ENCODE results near the gene CRYGN. TPM values are rescaled to one million over a fixed set of nuclear protein-coding genes. Genes with fewer than 3 reads are reported as not detected.

CRYGN gene
- total RNA-seq, 1 donor from 2014 or later, result 0.16 TPM

DNA sequence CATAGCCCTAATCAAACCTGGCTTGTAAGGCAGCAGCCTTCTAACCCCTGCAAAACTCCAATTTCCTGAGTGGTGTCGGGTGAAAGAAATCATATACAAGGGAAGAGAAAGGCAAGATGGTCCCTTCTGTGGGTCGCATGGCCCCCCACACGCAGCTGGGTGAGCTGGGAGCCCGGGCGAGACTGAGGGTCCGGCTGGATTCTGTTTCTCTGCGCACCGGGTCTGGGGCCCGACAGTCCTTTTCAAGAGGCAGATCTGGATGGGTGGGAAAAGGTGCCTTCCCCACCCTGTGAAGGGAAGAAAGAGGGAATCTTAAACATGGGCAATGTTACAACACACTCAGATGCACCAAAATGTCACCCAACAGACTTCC lies 48.6 kb downstream of the CRYGN start:
- H3K27me3 Mint-ChIP-seq (ENCODE audit: low read depth), result peaks cover 2% of the 10 kb centered on the region
- no peaks in the 10 kb centered on the region for H3K36me3 Mint-ChIP-seq (ENCODE audit: low read depth)
- no peak overlapping the region for H3K27ac Mint-ChIP-seq (ENCODE audit: unreplicated experiment)
- no peaks in the 10 kb centered on the region for H3K9me3 Mint-ChIP-seq
- no peak overlapping the region for H3K4me3 Mint-ChIP-seq
- H3K4me1 Mint-ChIP-seq, result no peaks in the 10 kb centered on the region
- TF ChIP-seq, protein P1, sequence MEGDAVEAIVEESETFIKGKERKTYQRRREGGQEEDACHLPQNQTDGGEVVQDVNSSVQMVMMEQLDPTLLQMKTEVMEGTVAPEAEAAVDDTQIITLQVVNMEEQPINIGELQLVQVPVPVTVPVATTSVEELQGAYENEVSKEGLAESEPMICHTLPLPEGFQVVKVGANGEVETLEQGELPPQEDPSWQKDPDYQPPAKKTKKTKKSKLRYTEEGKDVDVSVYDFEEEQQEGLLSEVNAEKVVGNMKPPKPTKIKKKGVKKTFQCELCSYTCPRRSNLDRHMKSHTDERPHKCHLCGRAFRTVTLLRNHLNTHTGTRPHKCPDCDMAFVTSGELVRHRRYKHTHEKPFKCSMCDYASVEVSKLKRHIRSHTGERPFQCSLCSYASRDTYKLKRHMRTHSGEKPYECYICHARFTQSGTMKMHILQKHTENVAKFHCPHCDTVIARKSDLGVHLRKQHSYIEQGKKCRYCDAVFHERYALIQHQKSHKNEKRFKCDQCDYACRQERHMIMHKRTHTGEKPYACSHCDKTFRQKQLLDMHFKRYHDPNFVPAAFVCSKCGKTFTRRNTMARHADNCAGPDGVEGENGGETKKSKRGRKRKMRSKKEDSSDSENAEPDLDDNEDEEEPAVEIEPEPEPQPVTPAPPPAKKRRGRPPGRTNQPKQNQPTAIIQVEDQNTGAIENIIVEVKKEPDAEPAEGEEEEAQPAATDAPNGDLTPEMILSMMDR (conservative IDR thresholded peaks at IDR 0.05), result no peak
- DNase-seq (ENCODE audit: low read depth, low spot score), result no peak

DNA sequence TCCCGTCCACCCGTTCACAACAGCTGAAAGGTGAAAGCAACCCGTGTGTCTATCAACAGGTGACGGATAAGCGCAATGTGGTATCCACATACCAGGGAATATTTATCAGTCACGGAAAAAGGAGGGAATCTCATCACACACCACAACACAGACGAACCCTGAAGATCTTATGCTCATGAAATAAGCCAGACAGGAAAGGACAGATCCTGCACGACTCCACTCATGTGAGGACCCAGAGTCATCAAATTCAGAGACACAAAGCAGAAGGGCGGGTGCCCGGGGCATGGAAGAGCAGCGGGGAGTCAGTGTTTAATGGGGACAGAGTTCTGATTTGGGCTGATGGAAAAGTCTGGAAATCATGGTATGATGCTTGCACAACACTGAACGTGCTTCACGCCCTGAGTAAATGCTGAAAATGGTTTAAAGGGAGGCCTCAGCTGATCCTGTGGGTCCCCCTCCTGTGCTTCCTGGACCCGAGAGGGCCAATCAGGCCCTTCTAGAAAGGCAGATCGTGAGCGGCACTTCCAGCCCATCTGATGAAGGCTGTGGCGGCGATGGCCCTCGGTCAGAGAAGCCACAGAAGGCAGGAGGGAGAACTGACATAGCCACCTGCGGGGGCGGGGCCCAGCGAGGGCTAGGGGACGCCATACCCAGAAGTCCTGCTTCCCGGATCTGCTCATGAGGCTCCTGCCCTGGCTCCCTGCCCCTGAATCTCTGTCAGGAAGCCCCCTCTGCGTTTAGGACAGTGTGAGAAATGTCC lies 49.2 kb downstream of the CRYGN start:
- peaks cover 2% of the 10 kb centered on the region for H3K27me3 Mint-ChIP-seq (ENCODE audit: low read depth)
- H3K36me3 Mint-ChIP-seq (ENCODE audit: low read depth), result no peaks in the 10 kb centered on the region
- H3K9me3 Mint-ChIP-seq, result no peaks in the 10 kb centered on the region
- DNase-seq (ENCODE audit: low read depth, low spot score), result no peak
- H3K4me3 Mint-ChIP-seq, result no peak overlapping the region
- TF ChIP-seq, protein P1 (conservative IDR thresholded peaks at IDR 0.05), result no peak
- no peak overlapping the region for H3K27ac Mint-ChIP-seq (ENCODE audit: unreplicated experiment)
- H3K4me1 Mint-ChIP-seq, result no peaks in the 10 kb centered on the region

DNA sequence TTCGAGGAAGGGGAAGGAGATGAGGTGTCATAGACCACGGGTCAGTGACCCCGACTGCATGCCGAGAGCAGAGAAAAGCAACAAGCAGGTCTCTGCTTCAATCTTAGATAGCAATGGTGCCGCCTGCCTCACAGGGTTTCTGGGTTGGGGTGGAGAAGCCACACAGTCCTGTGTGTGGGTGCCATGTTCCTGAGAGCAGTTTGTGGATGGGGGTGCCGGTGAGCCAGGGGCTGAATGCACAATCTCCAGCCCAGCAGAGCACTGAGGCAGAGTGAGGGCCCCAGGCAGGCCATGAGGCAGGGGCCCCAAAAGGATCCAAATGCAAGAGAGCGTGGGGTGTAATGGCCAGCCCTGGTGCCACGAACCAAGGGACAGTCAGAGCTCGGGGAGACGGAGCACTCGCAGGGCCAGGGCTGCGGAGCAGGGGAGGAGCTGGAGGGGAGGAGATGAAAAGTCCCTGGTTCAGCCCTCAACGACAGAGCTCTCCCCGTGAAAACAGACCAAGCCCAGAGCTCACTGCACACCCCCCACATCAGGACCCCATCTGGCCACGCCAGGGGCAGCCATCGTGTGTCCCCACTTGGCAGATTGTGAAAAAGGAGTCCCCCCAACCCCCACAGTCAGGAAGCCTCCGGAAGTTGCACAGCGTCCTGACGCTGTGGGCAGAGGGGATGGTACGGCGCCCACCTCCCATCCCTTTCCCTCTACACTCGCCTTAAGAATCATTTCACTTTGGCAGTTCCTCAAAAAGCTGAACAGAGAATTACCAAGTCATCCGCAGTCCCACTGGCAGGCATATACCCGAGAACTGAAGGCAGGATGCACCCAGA lies 50.0 kb downstream of the CRYGN start:
- no peak for DNase-seq (ENCODE audit: low read depth, low spot score)
- TF ChIP-seq, protein P1 (conservative IDR thresholded peaks at IDR 0.05), result no peak
- no peaks in the 10 kb centered on the region for H3K9me3 Mint-ChIP-seq
- no peaks in the 10 kb centered on the region for H3K36me3 Mint-ChIP-seq (ENCODE audit: low read depth)
- H3K27ac Mint-ChIP-seq (ENCODE audit: unreplicated experiment), result no peak overlapping the region
- peaks cover 2% of the 10 kb centered on the region for H3K27me3 Mint-ChIP-seq (ENCODE audit: low read depth)
- H3K4me1 Mint-ChIP-seq, result no peaks in the 10 kb centered on the region
- no peak overlapping the region for H3K4me3 Mint-ChIP-seq

GRCh38 chr7:151389096-151389767 lies 50.7 kb downstream of the CRYGN start:
- H3K36me3 Mint-ChIP-seq (ENCODE audit: low read depth), result no peaks in the 10 kb centered on the region
- H3K9me3 Mint-ChIP-seq, result no peaks in the 10 kb centered on the region
- no peak overlapping the region for H3K27ac Mint-ChIP-seq (ENCODE audit: unreplicated experiment)
- DNase-seq (ENCODE audit: low read depth, low spot score), result no peak
- TF ChIP-seq, protein P1 (conservative IDR thresholded peaks at IDR 0.05), result no peak
- no peaks in the 10 kb centered on the region for H3K4me1 Mint-ChIP-seq
- peaks cover 5% of the 10 kb centered on the region for H3K27me3 Mint-ChIP-seq (ENCODE audit: low read depth)
- H3K4me3 Mint-ChIP-seq, result no peak overlapping the region

GRCh38 chr7:151388430-151388829 lies 51.5 kb downstream of the CRYGN start:
- H3K27me3 Mint-ChIP-seq (ENCODE audit: low read depth), result peaks cover 13% of the 10 kb centered on the region
- TF ChIP-seq, protein P1 (conservative IDR thresholded peaks at IDR 0.05), result no peak
- no peaks in the 10 kb centered on the region for H3K4me1 Mint-ChIP-seq
- DNase-seq (ENCODE audit: low read depth, low spot score), result no peak
- H3K27ac Mint-ChIP-seq (ENCODE audit: unreplicated experiment), result no peak overlapping the region
- H3K36me3 Mint-ChIP-seq (ENCODE audit: low read depth), result no peaks in the 10 kb centered on the region
- H3K4me3 Mint-ChIP-seq, result no peak overlapping the region
- no peaks in the 10 kb centered on the region for H3K9me3 Mint-ChIP-seq

All from neural crest cell (in vitro differentiated cells).